ENCODE data around the gene SLC5A5. TPM values are rescaled to one million over a fixed set of nuclear protein-coding genes. Genes with fewer than 3 reads are reported as not detected.

Gene SLC5A5
- total RNA-seq, 2 experiments from 2014 or later: 1.0 to 1.4 TPM

- ChIA-PET CTCF (interaction anchor here (0.5 to 2.6 kb wide), 4 partner anchors 8 to 462 kb away, joined by 3 to 9 read pairs (median 4); partner anchors contain the start of gene RPL18A), POLR2A (interaction anchor here (1.5 kb wide), 1 partner anchor 10 kb away, joined by 12 read pairs; no protein-coding TSS in a partner anchor)
Observed at GRCh38 chr19:17843292-17843827, 28.4 kb upstream of the SLC5A5 start.

- POLR2A ChIA-PET: interaction anchor here (1.5 kb wide), 1 partner anchor 11 kb away, joined by 12 read pairs; no protein-coding TSS in a partner anchor
- CTCF ChIA-PET: interaction anchor here (2.6 kb wide), 1 partner anchor 16 kb away, joined by 9 read pairs; the partner anchor contains the start of gene RPL18A
Observed at GRCh38 chr19:17843908-17844490, 27.7 kb upstream of the SLC5A5 start.

GRCh38 chr19:17846146-17846545 lies 25.6 kb upstream of the SLC5A5 start:
- CTCF ChIA-PET: interaction anchor here (1.0 to 1.9 kb wide), 3 partner anchors 9 to 87 kb away, joined by 3 to 6 read pairs (median 5); partner anchors contain the start of genes CCDC124 and RPL18A

GRCh38 chr19:17847538-17848366 lies 24.0 kb upstream of the SLC5A5 start, which contains the start of gene JAK3:
Gene JAK3, minus strand, starts transcription at chr19:17847982. Its CDS starts 3,565 bp downstream, at chr19:17844417.
- POLR2A ChIA-PET: interaction anchor here (0.7 to 7.2 kb wide), 5 partner anchors 12 to 420 kb away, joined by 3 to 83 read pairs (median 5); partner anchors contain the start of gene RPL18A
- CTCF ChIA-PET: interaction anchor here (1.5 to 5.4 kb wide), 3 partner anchors 13 to 85 kb away, joined by 4 to 31 read pairs (median 6); partner anchors contain the start of genes CCDC124 and RPL18A

More at GRCh38 chr19:17846146-17846545, 25.6 kb upstream of the SLC5A5 start:
- POLR2A ChIA-PET: interaction anchor here (7.2 kb wide), 1 partner anchor 14 kb away, joined by 83 read pairs; the partner anchor contains the start of gene RPL18A

GRCh38 chr19:17848595-17849292 lies 23.0 kb upstream of the SLC5A5 start:
- POLR2A ChIA-PET: interaction anchor here (0.6 to 7.2 kb wide), 4 partner anchors 11 to 265 kb away, joined by 3 to 83 read pairs (median 11); partner anchors contain the start of genes FCHO1 and RPL18A
- CTCF ChIA-PET: interaction anchor here (1.5 to 5.4 kb wide), 4 partner anchors 12 to 84 kb away, joined by 4 to 31 read pairs (median 8); partner anchors contain the start of genes CCDC124 and RPL18A

GRCh38 chr19:17854061-17854460 lies 17.7 kb upstream of the SLC5A5 start:
- POLR2A ChIA-PET: no interaction called here
- CTCF ChIA-PET: interaction anchor here (0.6 to 3.0 kb wide), 7 partner anchors 17 to 1864 kb away, joined by 3 to 19 read pairs (median 5); partner anchors contain the start of genes B3GNT3 and CCDC124

GRCh38 chr19:17855280-17856152 lies 16.2 kb upstream of the SLC5A5 start:
- POLR2A ChIA-PET: interaction anchor here (0.7 kb wide), 1 partner anchor 20 kb away, joined by 5 read pairs; no protein-coding TSS in a partner anchor
- CTCF ChIA-PET: interaction anchor here (0.6 to 3.0 kb wide), 16 partner anchors 9 to 767 kb away, joined by 3 to 19 read pairs (median 3); partner anchors contain the start of genes B3GNT3, CCDC124 and SLC5A5

GRCh38 chr19:17859533-17860330 lies 12.0 kb upstream of the SLC5A5 start, which contains the start of gene RPL18A:
Gene RPL18A, plus strand, starts transcription at chr19:17859910. Its CDS starts 47 bp downstream, at chr19:17859957.
- ChIA-PET CTCF (interaction anchor here (0.6 to 8.4 kb wide), 28 partner anchors 11 to 1189 kb away, joined by 3 to 124 read pairs (median 5); partner anchors contain the start of genes B3GNT3, CCDC124, FCHO1 and JAK3), POLR2A (interaction anchor here (0.6 to 5.5 kb wide), 17 partner anchors 10 to 496 kb away, joined by 3 to 83 read pairs (median 5); partner anchors contain the start of genes CCDC124, JAK3, MAP1S and SLC5A5)

GRCh38 chr19:17860331-17860992 lies 11.3 kb upstream of the SLC5A5 start:
- ChIA-PET CTCF (interaction anchor here (1.4 to 8.4 kb wide), 4 partner anchors 11 to 72 kb away, joined by 9 to 124 read pairs (median 30); partner anchors contain the start of genes CCDC124, JAK3 and SLC5A5), POLR2A (interaction anchor here (0.6 to 5.5 kb wide), 5 partner anchors 9 to 350 kb away, joined by 3 to 83 read pairs (median 42); partner anchors contain the start of genes CCDC124, JAK3 and SLC5A5)

GRCh38 chr19:17860993-17861360 lies 10.8 kb upstream of the SLC5A5 start:
- CTCF ChIA-PET: interaction anchor here (3.2 to 8.4 kb wide), 3 partner anchors 10 to 71 kb away, joined by 30 to 124 read pairs (median 31); partner anchors contain the start of genes CCDC124, JAK3 and SLC5A5
- POLR2A ChIA-PET: interaction anchor here (1.0 to 5.5 kb wide), 4 partner anchors 9 to 72 kb away, joined by 3 to 83 read pairs (median 53); partner anchors contain the start of genes CCDC124, JAK3 and SLC5A5

GRCh38 chr19:17861542-17862402 lies 10.0 kb upstream of the SLC5A5 start:
- ChIA-PET POLR2A (interaction anchor here (0.5 to 5.5 kb wide), 4 partner anchors 10 to 71 kb away, joined by 3 to 83 read pairs (median 53); partner anchors contain the start of genes CCDC124, JAK3 and SLC5A5), CTCF (interaction anchor here (1.0 to 8.4 kb wide), 4 partner anchors 10 to 75 kb away, joined by 3 to 124 read pairs (median 30); partner anchors contain the start of genes CCDC124, JAK3 and SLC5A5)

GRCh38 chr19:17862711-17863519 lies 8.8 kb upstream of the SLC5A5 start:
- POLR2A ChIA-PET: interaction anchor here (1.4 to 5.5 kb wide), 2 partner anchors 9 to 70 kb away, joined by 7 to 64 read pairs; partner anchors contain the start of genes CCDC124 and SLC5A5
- CTCF ChIA-PET: interaction anchor here (8.4 kb wide), 1 partner anchor 69 kb away, joined by 124 read pairs; the partner anchor contains the start of gene CCDC124
